Thyroid gland (tissue), 4 donors: ENCODE data around the gene RASAL1. TPM values are rescaled to one million over a fixed set of nuclear protein-coding genes. Genes with fewer than 3 reads are reported as not detected.
"Not testable (repeated sequence)": the region's sequence is repeated elsewhere in the genome, so short reads cannot be mapped to it uniquely, and the experiment has no call there.

Experiments used
- DNase-seq, 2 donors: peaks; one replicate each; pipeline ENCODE4 v3.0.0-alpha.2; 2019
- H3K27ac ChIP-seq, 3 donors: fragments of 200-600 bp; sonication (generic); 1 replicate in 2 of 3; 2 replicates in 1 of 3; pipeline ENCODE4 v1.5.1; 2016 to 2019; ENCODE audit warnings: mild to moderate bottlenecking in 1 of 3, moderate library complexity in 1 of 3
- H3K27me3 ChIP-seq: fragments of 200-600 bp; sonication (generic); one replicate; pipeline ENCODE4 v1.5.1; 2019
- H3K36me3 ChIP-seq, 2 donors: fragments of 200-600 bp; sonication (generic); one replicate each; pipeline ENCODE4 v1.5.1; 2016 to 2019
- H3K4me1 ChIP-seq, 2 donors: fragments of 200-600 bp; sonication (generic); one replicate each; pipeline ENCODE4 v1.5.1; 2017 to 2019
- H3K4me3 ChIP-seq, 3 donors: fragments of 200-600 bp; sonication (generic); replicated peaks in 1 of 3; 1 replicate in 2 of 3; 2 replicates in 1 of 3; pipeline ENCODE4 v1.5.1; 2016; ENCODE audit warnings: mild to moderate bottlenecking in 1 of 3
- H3K9me3 ChIP-seq: fragments of 200-600 bp; sonication (generic); one replicate; pipeline ENCODE4 v1.5.1; 2017
- POLR2A ChIP-seq, 2 donors: fragments of 450-650 bp; IDR thresholded peaks; one replicate each; pipeline ENCODE4 v1.6.1; 2017; ENCODE audit warnings: antibody characterized with exemption in 2 of 2, mild to moderate bottlenecking in 2 of 2, moderate library complexity in 1 of 2
- WGBS, 2 donors: methylation state at CpG; one replicate each; pipeline ENCODE4 v1.1.5; 2017; 5-methylcytosine and 5-hydroxymethylcytosine counted together
- intact Hi-C: fragments of 100-400 bp; cut with DNase I; formaldehyde crosslinking; loops from one replicate; pipeline ENCODE4 v1.15.1; 2023
- total RNA-seq, 4 donors: library from RNA; depleted of rRNA; stranded (reverse); fragments of >200 nt; gene quantifications; one replicate each; pipeline ENCODE4 v1.2.3, GENCODE V29; 2016
- TF ChIP-seq, protein P1 (sequence below), 6 experiments: fragments of 200-600 bp in 3 of 6; fragments of 450-650 bp in 3 of 6; sonication (generic) in 3 of 6; IDR thresholded peaks; one replicate each; pipeline ENCODE4 v1.5.1; 2016 to 2019; ENCODE audit warnings: antibody characterized with exemption in 6 of 6, mild to moderate bottlenecking in 2 of 6, inconsistent platforms in 1 of 6, moderate library complexity in 1 of 6

The RASAL1 gene
- total RNA-seq, 4 donors from 2014 or later = 27.3 to 52.9 (median 45.1) TPM

DNA sequence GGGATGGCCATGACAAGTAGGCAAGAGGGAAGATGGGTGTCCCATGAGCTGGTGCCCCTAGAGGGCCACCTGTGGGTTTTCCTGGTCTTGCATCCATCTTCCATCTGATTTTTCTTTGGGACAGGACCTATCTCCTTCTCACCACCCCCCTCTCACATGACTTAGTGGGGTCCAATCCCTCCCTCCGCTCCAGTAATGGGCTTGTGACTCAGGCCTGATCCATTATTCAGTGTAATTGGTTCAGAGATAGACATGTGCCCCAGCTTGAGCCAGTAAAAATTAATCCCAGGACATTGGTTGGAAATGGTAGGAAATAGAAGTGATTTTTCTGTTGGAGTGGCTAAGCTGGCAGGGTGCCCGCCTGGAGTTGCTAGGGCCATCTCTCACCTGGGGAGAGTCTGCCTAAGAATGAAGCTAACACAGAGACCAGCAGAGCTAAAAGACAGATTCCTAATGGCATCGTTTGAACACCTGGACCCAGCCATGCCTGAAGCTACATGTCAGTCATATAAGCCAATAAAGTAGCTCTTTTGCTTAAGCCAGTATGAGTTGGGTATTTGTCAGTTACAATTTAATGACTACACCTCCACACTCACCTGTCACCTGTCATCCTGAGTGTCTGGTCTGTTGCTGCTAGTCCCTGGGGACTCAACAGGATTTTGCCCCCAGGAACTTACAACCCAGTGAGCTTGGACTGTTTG, 14.7 kb downstream of the RASAL1 start:
- H3K9me3 ChIP-seq = no peaks in the 10 kb centered on the region
- intact Hi-C loops = no loop called here
- no peak overlapping the region for H3K4me3 ChIP-seq
- no peaks in the 10 kb centered on the region for H3K27me3 ChIP-seq
- H3K36me3 ChIP-seq = no peaks in the 10 kb centered on the region
- H3K27ac ChIP-seq = no peak overlapping the region
- peak; percentile 76 to 78 for DNase-seq
- TF ChIP-seq POLR2A (IDR thresholded peaks at IDR 0.05) = no peak
- TF ChIP-seq, protein P1, sequence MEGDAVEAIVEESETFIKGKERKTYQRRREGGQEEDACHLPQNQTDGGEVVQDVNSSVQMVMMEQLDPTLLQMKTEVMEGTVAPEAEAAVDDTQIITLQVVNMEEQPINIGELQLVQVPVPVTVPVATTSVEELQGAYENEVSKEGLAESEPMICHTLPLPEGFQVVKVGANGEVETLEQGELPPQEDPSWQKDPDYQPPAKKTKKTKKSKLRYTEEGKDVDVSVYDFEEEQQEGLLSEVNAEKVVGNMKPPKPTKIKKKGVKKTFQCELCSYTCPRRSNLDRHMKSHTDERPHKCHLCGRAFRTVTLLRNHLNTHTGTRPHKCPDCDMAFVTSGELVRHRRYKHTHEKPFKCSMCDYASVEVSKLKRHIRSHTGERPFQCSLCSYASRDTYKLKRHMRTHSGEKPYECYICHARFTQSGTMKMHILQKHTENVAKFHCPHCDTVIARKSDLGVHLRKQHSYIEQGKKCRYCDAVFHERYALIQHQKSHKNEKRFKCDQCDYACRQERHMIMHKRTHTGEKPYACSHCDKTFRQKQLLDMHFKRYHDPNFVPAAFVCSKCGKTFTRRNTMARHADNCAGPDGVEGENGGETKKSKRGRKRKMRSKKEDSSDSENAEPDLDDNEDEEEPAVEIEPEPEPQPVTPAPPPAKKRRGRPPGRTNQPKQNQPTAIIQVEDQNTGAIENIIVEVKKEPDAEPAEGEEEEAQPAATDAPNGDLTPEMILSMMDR (IDR thresholded peaks at IDR 0.05) = no peak
- peaks cover 0 to 5% of the 10 kb centered on the region in 2 donors for H3K4me1 ChIP-seq
- 49 to 61% methylated on average over 3 of the region's 3 CpGs for WGBS, 2 donors

DNA sequence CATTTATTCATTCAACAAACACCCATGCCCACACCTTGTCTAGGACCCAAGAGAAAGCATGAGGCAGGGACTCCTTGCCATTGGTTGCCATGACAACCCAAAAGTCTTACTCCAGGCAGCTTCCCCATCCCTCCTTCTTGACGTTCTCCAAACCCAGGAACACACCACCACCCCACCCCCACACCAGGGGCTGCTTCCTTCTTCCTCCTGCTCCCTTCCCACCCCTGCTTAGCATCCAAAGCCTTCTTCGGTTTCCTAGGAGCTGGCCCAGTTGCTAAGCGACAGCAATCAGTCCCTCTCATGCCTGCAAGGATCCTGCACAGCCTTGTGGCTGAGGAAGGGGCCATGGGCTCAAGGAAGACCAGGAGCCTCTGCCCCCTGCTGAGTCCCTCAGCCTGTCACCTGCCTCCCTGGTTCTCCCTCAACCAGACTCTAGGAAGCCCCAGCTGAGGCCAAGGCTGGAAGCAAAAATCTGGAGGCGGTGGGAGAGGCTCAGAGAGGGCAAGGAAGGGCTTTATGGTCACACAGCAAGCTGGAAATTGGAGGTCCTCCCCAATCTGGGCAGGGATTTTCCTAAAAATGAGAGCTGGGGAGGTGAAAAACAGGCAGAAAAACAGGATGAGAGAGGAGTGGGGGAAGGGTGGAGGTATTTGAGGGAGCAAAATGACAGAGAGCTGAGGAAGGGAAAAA, 15.4 kb downstream of the RASAL1 start:
- H3K4me3 ChIP-seq = no peak overlapping the region
- H3K27ac ChIP-seq = no peak overlapping the region
- peaks cover 0 to 5% of the 10 kb centered on the region in 2 donors for H3K4me1 ChIP-seq
- intact Hi-C loops = no loop called here
- no peaks in the 10 kb centered on the region for H3K36me3 ChIP-seq
- H3K27me3 ChIP-seq = no peaks in the 10 kb centered on the region
- no peak for DNase-seq
- H3K9me3 ChIP-seq = no peaks in the 10 kb centered on the region
- TF ChIP-seq, protein P1 (IDR thresholded peaks at IDR 0.05) = no peak
- TF ChIP-seq POLR2A (IDR thresholded peaks at IDR 0.05) = no peak
- WGBS, 2 donors = 54 to 63% methylated on average over 4 of the region's 4 CpGs

DNA sequence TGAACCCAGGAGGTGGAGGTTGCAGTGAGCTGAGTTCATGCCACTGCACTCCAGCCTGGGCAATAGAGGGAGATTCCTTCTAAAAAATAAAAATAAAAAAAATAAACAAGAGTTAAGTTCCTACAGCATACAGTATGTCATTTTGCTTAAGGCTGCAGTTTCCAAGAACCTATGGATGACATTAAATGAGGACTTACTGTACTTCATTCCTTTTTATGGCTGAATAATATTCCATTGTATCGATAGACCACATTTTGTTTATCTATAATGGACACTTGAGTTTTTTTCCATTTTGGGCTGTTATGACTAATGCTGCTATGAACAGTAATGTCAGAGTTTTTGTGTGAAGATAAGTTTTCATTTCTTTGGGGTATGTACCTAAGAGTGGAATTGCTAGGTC, 17.4 kb downstream of the RASAL1 start:
- TF ChIP-seq POLR2A (IDR thresholded peaks at IDR 0.05) = no peak
- TF ChIP-seq, protein P1 (IDR thresholded peaks at IDR 0.05) = no peak
- H3K4me3 ChIP-seq = no peak overlapping the region
- peaks cover 0 to 5% of the 10 kb centered on the region in 2 donors for H3K4me1 ChIP-seq
- 96 to 98% methylated on average over 1 of the region's 1 CpG for WGBS, 2 donors
- no peaks in the 10 kb centered on the region for H3K27me3 ChIP-seq
- DNase-seq = no peak
- intact Hi-C loops = no loop called here
- H3K27ac ChIP-seq = no peak overlapping the region
- no peaks in the 10 kb centered on the region for H3K9me3 ChIP-seq
- H3K36me3 ChIP-seq = no peaks in the 10 kb centered on the region

DNA sequence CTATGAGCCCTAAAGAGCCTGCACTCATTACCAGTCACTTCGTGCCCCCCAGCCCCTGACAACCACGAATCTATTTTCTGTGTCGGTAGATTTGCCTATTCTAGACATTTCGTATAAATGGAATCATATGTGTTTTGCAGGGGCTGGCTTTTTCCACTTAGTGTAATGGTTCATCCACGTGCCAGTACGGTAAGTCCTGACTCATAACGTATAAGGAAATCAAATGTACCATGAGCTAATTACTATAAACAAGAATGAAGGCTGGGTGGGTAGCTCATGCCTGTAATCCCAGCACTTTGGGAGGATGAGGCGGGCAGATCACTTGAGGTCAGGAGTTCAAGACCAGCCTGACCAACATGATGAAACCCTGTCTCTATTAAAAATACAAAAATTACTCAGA, 17.9 kb downstream of the RASAL1 start:
- H3K27me3 ChIP-seq = not testable (repeated sequence)

DNA sequence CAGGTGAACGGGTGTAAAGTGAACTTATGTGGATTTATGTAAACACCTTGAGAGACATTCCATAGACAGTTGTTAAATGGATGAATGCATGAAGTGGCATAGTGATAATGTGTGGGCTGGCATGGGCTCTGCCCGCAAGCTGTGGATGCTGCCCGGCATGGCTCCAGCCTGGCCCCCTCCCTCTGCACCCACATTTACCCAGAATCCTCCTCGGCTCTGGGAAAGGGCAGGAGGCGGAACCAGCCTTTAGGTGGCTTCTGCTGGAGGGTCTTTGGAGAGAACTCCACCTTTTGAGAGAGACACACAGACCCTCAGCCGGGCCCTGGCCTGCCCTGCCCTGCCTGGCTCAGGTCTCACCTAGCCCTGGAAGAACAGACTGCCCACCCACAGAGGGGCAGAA, 18.7 kb downstream of the RASAL1 start:
- Histone ChIP-seq H3K4me1 (peaks cover 0 to 5% of the 10 kb centered on the region in 2 donors), H3K27me3 (no peaks in the 10 kb centered on the region), H3K4me3 (no peak overlapping the region), H3K9me3 (no peaks in the 10 kb centered on the region), H3K27ac (no peak overlapping the region), H3K36me3 (no peaks in the 10 kb centered on the region)
- WGBS, 2 donors = 55 to 72% methylated on average over 6 of the region's 6 CpGs
- no peak for TF ChIP-seq POLR2A (IDR thresholded peaks at IDR 0.05)
- peak in 1 of 2 donors; percentile 22 for DNase-seq
- intact Hi-C loops = no loop called here

More for the DNA sequence above, 17.9 kb downstream of the RASAL1 start:
- intact Hi-C loops, DNase-seq, H3K4me3 ChIP-seq, H3K4me1 ChIP-seq, H3K9me3 ChIP-seq, H3K27ac ChIP-seq, H3K36me3 ChIP-seq: not testable (repeated sequence)
- WGBS, 2 donors = 89 to 91% methylated on average over 8 of the region's 8 CpGs

DNA sequence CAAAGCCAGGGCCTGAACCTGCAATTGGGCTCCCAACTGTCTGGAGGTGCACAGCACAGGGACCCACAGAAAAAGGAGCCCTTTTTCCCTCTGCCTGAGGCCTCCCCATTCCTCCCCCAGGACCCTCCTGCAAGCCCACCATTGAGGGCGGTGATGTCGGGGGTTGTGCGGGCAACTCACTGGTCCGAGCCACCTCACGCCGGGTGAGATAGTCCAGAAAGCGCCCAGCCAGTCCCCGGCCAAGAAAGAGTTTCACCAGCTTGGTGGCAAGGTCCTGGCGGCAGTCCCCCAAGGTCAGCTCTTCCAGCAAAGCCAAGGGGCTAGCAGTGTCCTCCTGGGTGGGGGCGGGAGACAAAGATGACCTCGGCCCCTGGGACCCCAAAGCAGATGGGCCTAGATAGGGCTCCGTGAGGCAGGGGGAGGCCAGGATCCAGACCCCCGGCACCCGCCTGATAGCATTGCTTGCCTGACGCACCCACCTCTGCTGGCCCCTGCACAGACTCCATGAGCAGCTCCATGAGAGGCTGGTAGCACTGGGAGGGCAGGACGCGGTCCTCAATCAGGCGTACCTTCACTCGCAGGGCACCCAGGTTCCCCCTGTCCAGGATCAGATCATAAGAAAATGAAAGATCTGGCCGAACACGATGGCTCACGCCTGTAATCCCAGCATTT, 20.0 kb downstream of the RASAL1 start:
- TF ChIP-seq, protein P1 (IDR thresholded peaks at IDR 0.05) = no peak
- DNase-seq = no peak
- H3K27me3 ChIP-seq = no peaks in the 10 kb centered on the region
- no peak overlapping the region for H3K4me3 ChIP-seq
- no peaks in the 10 kb centered on the region for H3K36me3 ChIP-seq
- 76 to 85% methylated on average over 8 to 15 of the region's 22 CpGs for WGBS, 2 donors
- intact Hi-C loops = no loop called here
- no peak overlapping the region for H3K27ac ChIP-seq
- no peaks in the 10 kb centered on the region for H3K9me3 ChIP-seq
- no peaks in the 10 kb centered on the region for H3K4me1 ChIP-seq
